GM23248 (cell line): ENCODE results near the gene MC1R.

Source experiments
- EZH2 ChIP-seq: fragments of 200-600 bp; sonication (generic); IDR thresholded peaks from 2 replicates; pipeline ENCODE4 v1.6.1; 2018; ENCODE audit warnings: antibody characterized with exemption, mild to moderate bottlenecking; ENCODE audit not compliant: insufficient read depth, poor library complexity, severe bottlenecking
- EZH2phosphoT487 ChIP-seq: fragments of 200-600 bp; sonication (generic); IDR thresholded peaks from 2 replicates; pipeline ENCODE4 v1.6.1; 2018; ENCODE audit warnings: antibody characterized with exemption, moderate library complexity, mild to moderate bottlenecking, low read depth; ENCODE audit not compliant: insufficient read depth

DNA sequence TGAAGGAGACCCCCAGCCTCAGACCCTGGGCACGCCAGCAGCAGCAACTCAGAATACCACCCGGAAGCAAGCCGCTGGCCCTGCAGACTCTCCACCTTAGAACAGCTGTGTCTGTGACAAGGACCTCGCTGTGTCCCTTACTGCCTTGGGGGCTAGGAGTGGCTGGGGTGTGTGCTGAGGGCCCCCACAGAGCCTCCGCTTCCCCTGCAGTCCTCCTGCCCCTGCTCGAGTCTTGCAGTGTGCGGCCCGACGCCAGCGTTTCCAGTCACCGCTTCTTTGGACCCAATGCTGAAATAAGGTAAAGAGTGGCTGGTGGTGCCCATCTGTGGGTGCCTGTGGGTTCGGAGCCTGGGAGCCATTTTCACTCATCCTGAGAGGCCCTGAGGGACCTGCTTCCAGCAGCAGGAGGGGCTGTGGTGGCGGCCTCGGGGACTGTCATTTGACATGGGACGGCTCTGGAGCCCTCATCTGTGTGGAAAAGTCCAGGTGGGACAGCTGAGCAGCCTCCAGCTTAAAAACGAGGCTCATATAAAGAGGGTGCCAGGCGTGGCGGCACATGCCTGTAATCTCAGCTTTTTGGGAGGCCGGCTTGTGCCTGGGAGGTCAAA, 14.7 kb upstream of the MC1R start:
- TF ChIP-seq EZH2phosphoT487: no peak
- no peak for TF ChIP-seq EZH2
